ENCODE results near the gene MRPS26.
"Not testable (repeated sequence)": the region's sequence is repeated elsewhere in the genome, so short reads cannot be mapped to it uniquely, and the experiment has no call there.

The MRPS26 gene

GRCh38 chr20:3021327-3021726 lies 24.5 kb upstream of the MRPS26 start:
- Histone ChIP-seq H3K36me3 (ENCODE audit: control insufficient read depth in 2 of 2, insufficient read depth in 2 of 2, low read length in 2 of 2) (peaks cover 39 to 40% of the 10 kb centered on the region in 2 donors), H3K4me1 (ENCODE audit: control insufficient read depth, insufficient read depth, low read length) (no peaks in the 10 kb centered on the region), H3K9me3 (ENCODE audit: control insufficient read depth in 2 of 2, low read length in 2 of 2) (no peaks in the 10 kb centered on the region), H3K4me3 (ENCODE audit: low read length in 2 of 2) (no peak overlapping the region), H3K27ac (ENCODE audit: low read length) (no peak overlapping the region), H3K27me3 (ENCODE audit: control insufficient read depth in 1 of 2, insufficient read depth in 2 of 2, low read length in 2 of 2) (no peaks in the 10 kb centered on the region), H3K9ac (ENCODE audit: low read length in 2 of 2) (no peak overlapping the region)

GRCh38 chr20:3021777-3022176 lies 24.1 kb upstream of the MRPS26 start:
- Histone ChIP-seq H3K9me3 (ENCODE audit: control insufficient read depth in 2 of 2, low read length in 2 of 2) (no peaks in the 10 kb centered on the region), H3K4me1 (ENCODE audit: control insufficient read depth, insufficient read depth, low read length) (no peaks in the 10 kb centered on the region), H3K4me3 (ENCODE audit: low read length in 2 of 2) (no peak overlapping the region), H3K36me3 (ENCODE audit: control insufficient read depth in 2 of 2, insufficient read depth in 2 of 2, low read length in 2 of 2) (peaks cover 43 to 45% of the 10 kb centered on the region in 2 donors), H3K27ac (ENCODE audit: low read length) (no peak overlapping the region), H3K27me3 (ENCODE audit: control insufficient read depth in 1 of 2, insufficient read depth in 2 of 2, low read length in 2 of 2) (no peaks in the 10 kb centered on the region), H3K9ac (ENCODE audit: low read length in 2 of 2) (no peak overlapping the region)

- not testable (repeated sequence) for H3K4me1 ChIP-seq (ENCODE audit: control insufficient read depth, insufficient read depth, low read length); H3K27me3 ChIP-seq (ENCODE audit: control insufficient read depth in 1 of 2, insufficient read depth in 2 of 2, low read length in 2 of 2); H3K27ac ChIP-seq (ENCODE audit: low read length); H3K9ac ChIP-seq (ENCODE audit: low read length in 2 of 2); H3K4me3 ChIP-seq (ENCODE audit: low read length in 2 of 2); H3K9me3 ChIP-seq (ENCODE audit: control insufficient read depth in 2 of 2, low read length in 2 of 2)
- H3K36me3 ChIP-seq (ENCODE audit: control insufficient read depth in 2 of 2, insufficient read depth in 2 of 2, low read length in 2 of 2): peaks cover 43 to 49% of the 10 kb centered on the region in 2 donors
Measured at GRCh38 chr20:3022559-3023490, 23.0 kb upstream of the MRPS26 start.

GRCh38 chr20:3027987-3028386 lies 17.9 kb upstream of the MRPS26 start:
- Histone ChIP-seq H3K4me1 (ENCODE audit: control insufficient read depth, insufficient read depth, low read length) (no peaks in the 10 kb centered on the region), H3K9me3 (ENCODE audit: control insufficient read depth in 2 of 2, low read length in 2 of 2) (no peaks in the 10 kb centered on the region), H3K9ac (ENCODE audit: low read length in 2 of 2) (no peak overlapping the region), H3K4me3 (ENCODE audit: low read length in 2 of 2) (no peak overlapping the region), H3K27ac (ENCODE audit: low read length) (no peak overlapping the region), H3K36me3 (ENCODE audit: control insufficient read depth in 2 of 2, insufficient read depth in 2 of 2, low read length in 2 of 2) (peaks cover 45 to 49% of the 10 kb centered on the region in 2 donors), H3K27me3 (ENCODE audit: control insufficient read depth in 1 of 2, insufficient read depth in 2 of 2, low read length in 2 of 2) (no peaks in the 10 kb centered on the region)

- no peaks in the 10 kb centered on the region for H3K4me1 ChIP-seq (ENCODE audit: control insufficient read depth, insufficient read depth, low read length)
- H3K27ac ChIP-seq (ENCODE audit: low read length): no peak overlapping the region
- H3K36me3 ChIP-seq (ENCODE audit: control insufficient read depth in 2 of 2, insufficient read depth in 2 of 2, low read length in 2 of 2): peaks cover 44 to 53% of the 10 kb centered on the region in 2 donors
- H3K9ac ChIP-seq (ENCODE audit: low read length in 2 of 2): no peak overlapping the region
- H3K27me3 ChIP-seq (ENCODE audit: control insufficient read depth in 1 of 2, insufficient read depth in 2 of 2, low read length in 2 of 2): no peaks in the 10 kb centered on the region
- no peaks in the 10 kb centered on the region for H3K9me3 ChIP-seq (ENCODE audit: control insufficient read depth in 2 of 2, low read length in 2 of 2)
- no peak overlapping the region for H3K4me3 ChIP-seq (ENCODE audit: low read length in 2 of 2)
Measured at GRCh38 chr20:3031524-3032147, 14.2 kb upstream of the MRPS26 start.

- Histone ChIP-seq H3K36me3 (ENCODE audit: control insufficient read depth in 2 of 2, insufficient read depth in 2 of 2, low read length in 2 of 2) (peaks cover 48 to 52% of the 10 kb centered on the region in 2 donors), H3K9ac (ENCODE audit: low read length in 2 of 2) (no peak overlapping the region), H3K27me3 (ENCODE audit: control insufficient read depth in 1 of 2, insufficient read depth in 2 of 2, low read length in 2 of 2) (no peaks in the 10 kb centered on the region), H3K4me1 (ENCODE audit: control insufficient read depth, insufficient read depth, low read length) (no peaks in the 10 kb centered on the region), H3K27ac (ENCODE audit: low read length) (no peak overlapping the region), H3K9me3 (ENCODE audit: control insufficient read depth in 2 of 2, low read length in 2 of 2) (no peaks in the 10 kb centered on the region), H3K4me3 (ENCODE audit: low read length in 2 of 2) (no peak overlapping the region)
Measured at GRCh38 chr20:3032624-3033023, 13.2 kb upstream of the MRPS26 start.

- H3K9ac ChIP-seq (ENCODE audit: low read length in 2 of 2): no peak overlapping the region
- H3K36me3 ChIP-seq (ENCODE audit: control insufficient read depth in 2 of 2, insufficient read depth in 2 of 2, low read length in 2 of 2): peaks cover 46 to 60% of the 10 kb centered on the region in 2 donors
- H3K4me3 ChIP-seq (ENCODE audit: low read length in 2 of 2): no peak overlapping the region
- H3K4me1 ChIP-seq (ENCODE audit: control insufficient read depth, insufficient read depth, low read length): peaks cover 10% of the 10 kb centered on the region
- no peaks in the 10 kb centered on the region for H3K9me3 ChIP-seq (ENCODE audit: control insufficient read depth in 2 of 2, low read length in 2 of 2)
- no peak overlapping the region for H3K27ac ChIP-seq (ENCODE audit: low read length)
- H3K27me3 ChIP-seq (ENCODE audit: control insufficient read depth in 1 of 2, insufficient read depth in 2 of 2, low read length in 2 of 2): no peaks in the 10 kb centered on the region
Measured at GRCh38 chr20:3037654-3038053, 8.2 kb upstream of the MRPS26 start.

- peaks cover 17% of the 10 kb centered on the region for H3K4me1 ChIP-seq (ENCODE audit: control insufficient read depth, insufficient read depth, low read length)
- H3K36me3 ChIP-seq (ENCODE audit: control insufficient read depth in 2 of 2, insufficient read depth in 2 of 2, low read length in 2 of 2): peaks cover 46 to 55% of the 10 kb centered on the region in 2 donors
- H3K27me3 ChIP-seq (ENCODE audit: control insufficient read depth in 1 of 2, insufficient read depth in 2 of 2, low read length in 2 of 2): no peaks in the 10 kb centered on the region
- H3K9ac ChIP-seq (ENCODE audit: low read length in 2 of 2): no peak overlapping the region
- H3K4me3 ChIP-seq (ENCODE audit: low read length in 2 of 2): no peak overlapping the region
- no peak overlapping the region for H3K27ac ChIP-seq (ENCODE audit: low read length)
- no peaks in the 10 kb centered on the region for H3K9me3 ChIP-seq (ENCODE audit: control insufficient read depth in 2 of 2, low read length in 2 of 2)
Measured at GRCh38 chr20:3038454-3038853, 7.4 kb upstream of the MRPS26 start.

GRCh38 chr20:3039426-3039825 lies 6.4 kb upstream of the MRPS26 start:
- Histone ChIP-seq H3K36me3 (ENCODE audit: control insufficient read depth in 2 of 2, insufficient read depth in 2 of 2, low read length in 2 of 2) (peaks cover 46 to 55% of the 10 kb centered on the region in 2 donors), H3K27ac (ENCODE audit: low read length) (no peak overlapping the region), H3K27me3 (ENCODE audit: control insufficient read depth in 1 of 2, insufficient read depth in 2 of 2, low read length in 2 of 2) (no peaks in the 10 kb centered on the region), H3K9me3 (ENCODE audit: control insufficient read depth in 2 of 2, low read length in 2 of 2) (no peaks in the 10 kb centered on the region), H3K4me3 (ENCODE audit: low read length in 2 of 2) (no peak overlapping the region), H3K9ac (ENCODE audit: low read length in 2 of 2) (no peak overlapping the region), H3K4me1 (ENCODE audit: control insufficient read depth, insufficient read depth, low read length) (peaks cover 17% of the 10 kb centered on the region)

GRCh38 chr20:3040086-3040485 lies 5.8 kb upstream of the MRPS26 start:
- no peak overlapping the region for H3K9ac ChIP-seq (ENCODE audit: low read length in 2 of 2)
- no peak overlapping the region for H3K4me3 ChIP-seq (ENCODE audit: low read length in 2 of 2)
- H3K4me1 ChIP-seq (ENCODE audit: control insufficient read depth, insufficient read depth, low read length): peaks cover 18% of the 10 kb centered on the region
- peaks cover 43 to 51% of the 10 kb centered on the region in 2 donors for H3K36me3 ChIP-seq (ENCODE audit: control insufficient read depth in 2 of 2, insufficient read depth in 2 of 2, low read length in 2 of 2)
- no peak overlapping the region for H3K27ac ChIP-seq (ENCODE audit: low read length)
- H3K9me3 ChIP-seq (ENCODE audit: control insufficient read depth in 2 of 2, low read length in 2 of 2): no peaks in the 10 kb centered on the region
- H3K27me3 ChIP-seq (ENCODE audit: control insufficient read depth in 1 of 2, insufficient read depth in 2 of 2, low read length in 2 of 2): no peaks in the 10 kb centered on the region

Data from stomach smooth muscle (tissue), 2 donors.